Measurements from ENCODE around the gene SDHA.
"Not testable (repeated sequence)": the region's sequence is repeated elsewhere in the genome, so short reads cannot be mapped to it uniquely, and the experiment has no call there.

The SDHA gene

DNA sequence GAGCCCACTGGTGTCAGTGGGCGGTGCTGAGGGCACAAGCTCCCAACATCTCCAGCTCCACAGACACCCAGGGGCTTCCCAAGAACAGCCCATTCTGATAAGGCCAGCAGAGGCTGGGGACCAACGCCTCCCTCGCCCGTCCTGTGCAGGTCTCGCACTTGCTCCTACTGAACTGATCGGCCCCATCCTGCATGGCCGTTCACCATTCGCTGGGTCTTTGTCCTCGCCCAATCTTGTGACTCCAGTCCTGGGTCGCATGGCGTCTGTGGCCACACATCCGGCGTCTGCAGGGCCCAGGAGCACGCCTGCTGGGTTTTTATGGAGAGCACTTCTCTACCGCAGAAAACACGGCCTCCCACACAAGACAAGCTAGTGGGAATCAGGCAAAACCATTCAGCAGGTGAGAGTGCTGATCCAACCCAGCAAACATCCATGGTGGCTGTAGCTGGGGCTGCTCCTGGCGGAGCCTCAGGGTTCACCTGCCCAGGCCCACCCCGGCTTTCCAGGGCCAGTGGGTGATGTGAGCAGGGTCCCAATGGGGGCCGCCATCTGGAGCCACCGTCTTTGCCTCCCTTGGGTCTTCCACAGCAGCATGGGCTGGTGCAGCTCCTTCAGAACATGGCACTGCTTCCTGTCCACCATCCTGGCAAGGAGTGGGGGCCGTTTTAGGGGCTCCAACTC lies 19.5 kb upstream of the SDHA start:
- no peak for DNase-seq

DNA sequence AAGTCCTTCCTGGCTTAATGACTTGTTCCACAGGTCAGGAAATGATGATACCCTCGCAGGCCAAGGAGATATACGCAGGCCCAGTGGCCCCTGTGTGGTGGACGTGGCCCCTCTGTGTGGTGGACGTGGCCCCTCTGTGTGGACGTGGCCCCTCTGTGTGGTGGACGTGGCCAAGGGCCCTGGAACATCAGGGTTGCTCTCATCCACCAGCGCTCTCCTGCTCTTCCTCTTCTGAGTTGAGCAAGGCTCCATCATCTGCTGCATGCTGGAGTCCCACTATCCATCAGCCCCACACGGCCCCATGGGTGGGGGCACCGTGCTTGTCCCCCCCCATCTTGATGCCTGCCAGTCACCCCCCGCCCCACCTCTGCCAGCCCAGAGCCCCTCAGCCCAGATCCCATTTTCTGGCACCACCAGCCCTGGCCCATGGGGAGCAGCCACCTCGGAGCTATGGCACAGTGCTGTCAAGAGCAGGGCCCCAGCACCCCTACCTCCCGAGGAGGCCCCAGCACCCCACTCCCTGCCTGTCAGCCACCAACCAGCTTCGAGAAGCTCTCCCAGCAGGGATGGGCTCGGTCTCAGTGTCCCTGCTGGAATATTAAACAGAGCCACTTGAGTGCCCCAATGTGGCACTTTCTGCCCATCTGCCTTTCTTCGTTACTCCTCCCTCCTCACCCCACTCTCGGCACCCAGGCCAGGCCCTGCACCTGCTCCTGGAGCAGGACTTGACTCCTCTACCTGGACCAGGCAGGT lies 18.7 kb upstream of the SDHA start:
- no peak for DNase-seq

GRCh38 chr5:199950-200645 lies 18.0 kb upstream of the SDHA start:
- no peak for DNase-seq

GRCh38 chr5:200985-201384 lies 17.1 kb upstream of the SDHA start:
- DNase-seq: no peak

- no peak for DNase-seq
Measured at GRCh38 chr5:201672-202071, 16.4 kb upstream of the SDHA start.

DNA sequence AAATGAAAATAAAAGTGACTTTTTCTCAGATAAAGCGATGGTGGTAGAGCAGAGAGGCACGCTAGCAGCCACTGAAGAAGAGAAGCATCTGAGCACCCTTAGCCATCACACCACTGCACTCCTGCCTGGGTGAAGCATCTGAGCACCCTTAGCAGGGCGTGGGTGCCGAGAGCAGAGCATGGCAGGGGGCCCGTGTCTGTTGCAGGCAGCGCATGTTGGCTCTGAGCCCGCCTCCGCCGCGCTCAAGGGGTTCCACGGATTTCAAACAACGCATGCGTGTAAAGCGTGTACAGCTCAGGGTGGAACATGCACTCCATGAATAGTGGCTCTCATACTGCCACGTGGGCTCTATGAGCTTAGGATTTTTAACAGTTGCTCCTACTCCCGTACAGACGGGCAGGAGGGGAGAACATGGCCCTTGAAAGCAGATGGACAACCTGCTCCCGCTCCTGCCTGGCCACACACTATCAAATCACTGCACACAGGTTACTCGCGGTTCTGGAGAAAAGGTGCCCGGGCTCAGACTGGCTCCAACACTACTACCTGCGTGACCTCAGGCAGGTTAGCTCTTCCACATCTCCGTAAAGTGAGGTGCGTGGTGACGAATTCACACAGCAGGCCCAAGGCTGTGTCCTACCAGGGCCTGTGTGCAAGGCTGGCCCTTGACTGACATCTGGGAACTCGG lies 14.7 kb upstream of the SDHA start:
- no peak for DNase-seq

DNA sequence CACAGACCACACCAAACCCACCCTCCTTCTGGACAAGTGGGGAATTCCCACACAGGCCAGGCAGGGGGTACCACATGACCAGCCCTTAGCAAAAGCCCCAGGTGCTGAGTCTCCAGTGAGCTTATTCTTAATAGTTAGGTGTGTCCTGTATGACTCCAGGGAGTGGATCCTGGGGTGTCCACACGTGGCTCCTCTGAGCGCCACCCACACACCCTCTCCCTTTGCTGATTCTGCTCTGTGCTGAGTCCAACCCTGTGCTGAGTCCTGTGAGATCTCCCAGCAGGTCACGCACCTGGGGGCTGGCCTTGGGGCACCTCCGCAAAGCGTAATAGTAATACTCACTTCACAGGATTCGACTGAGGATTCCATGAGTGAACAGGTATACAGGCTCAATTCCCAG lies 14.1 kb upstream of the SDHA start:
- DNase-seq: no peak

DNA sequence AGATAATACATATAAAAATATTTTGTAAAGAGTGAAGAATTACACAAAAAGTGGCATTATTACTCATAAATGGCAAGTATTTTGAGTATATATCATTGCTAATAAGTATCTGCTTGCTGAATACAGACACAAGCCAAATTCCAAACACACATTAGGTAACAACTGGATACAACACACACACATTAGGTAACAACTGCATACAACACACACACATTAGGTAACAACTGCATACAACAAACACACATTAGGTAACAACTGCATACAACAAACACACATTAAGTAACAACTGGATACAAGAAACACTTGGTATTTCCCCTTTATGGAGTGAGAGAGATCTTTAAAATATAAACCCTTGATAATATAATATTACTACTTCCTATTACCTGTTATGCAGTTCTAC lies 13.7 kb upstream of the SDHA start:
- no peak for DNase-seq

DNA sequence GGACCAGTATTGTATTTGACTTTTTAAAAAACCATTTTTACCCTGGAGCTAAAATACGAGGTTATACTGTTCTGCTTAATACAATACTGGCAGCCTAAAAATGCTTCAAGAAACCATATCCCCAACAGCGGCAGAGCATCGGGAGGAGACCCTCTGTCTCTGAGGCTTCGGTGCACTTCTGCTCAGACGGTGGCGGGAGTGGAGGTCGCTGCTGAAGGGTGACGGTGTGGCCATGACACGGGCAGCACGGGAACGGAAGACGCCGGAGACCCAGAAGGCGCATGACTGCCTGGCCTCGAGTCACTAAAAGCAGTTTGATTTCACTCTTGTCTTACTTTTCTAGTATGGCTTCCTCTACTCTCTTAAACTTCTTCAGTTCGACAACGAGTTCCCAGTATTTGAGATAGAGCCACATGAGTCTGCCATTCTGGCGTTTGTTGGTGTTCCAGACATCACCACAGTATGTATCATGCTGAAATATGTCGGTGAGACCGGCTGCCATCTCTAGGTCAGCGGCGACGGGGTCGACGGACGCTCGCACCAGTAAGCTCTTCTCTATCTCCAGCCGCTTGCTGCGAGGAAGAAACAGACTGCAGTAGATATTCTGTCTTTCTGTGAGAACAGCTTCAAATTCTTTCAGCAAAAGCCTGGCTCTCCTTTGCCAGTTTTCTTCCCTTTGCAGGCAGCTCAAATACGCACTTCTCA lies 13.0 kb upstream of the SDHA start:
- no peak for DNase-seq

GRCh38 chr5:206406-206805 lies 11.7 kb upstream of the SDHA start:
- DNase-seq: no peak

DNA sequence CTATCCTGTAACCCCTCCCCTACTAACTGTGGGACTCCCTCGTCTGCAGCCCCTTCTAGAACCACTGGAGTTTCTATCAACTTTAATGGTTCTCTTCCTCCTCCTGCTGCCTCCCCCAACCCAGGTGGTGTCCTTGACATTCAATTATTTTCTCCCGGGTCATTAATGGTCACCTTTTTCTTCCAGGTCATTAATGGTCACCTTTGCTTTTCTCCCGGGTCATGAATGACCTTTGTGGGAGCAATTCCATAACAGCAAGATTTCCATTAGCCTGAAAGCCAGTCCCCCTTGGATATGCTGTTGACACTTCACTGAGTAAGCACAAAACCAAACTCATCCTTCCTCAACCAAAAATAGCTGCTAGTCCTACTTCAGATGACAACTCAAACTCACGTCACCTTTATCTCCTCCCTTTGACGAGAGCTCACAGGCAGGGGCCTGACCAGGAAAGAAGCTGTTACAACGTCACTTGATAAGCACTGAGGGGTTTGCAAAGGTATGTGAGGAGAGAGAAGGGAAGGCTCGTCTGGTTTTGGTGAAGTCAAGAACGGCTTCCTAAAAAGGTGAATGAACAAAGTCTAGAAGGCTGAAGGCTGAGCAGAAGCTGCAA lies 11.1 kb upstream of the SDHA start:
- no peak for DNase-seq

DNA sequence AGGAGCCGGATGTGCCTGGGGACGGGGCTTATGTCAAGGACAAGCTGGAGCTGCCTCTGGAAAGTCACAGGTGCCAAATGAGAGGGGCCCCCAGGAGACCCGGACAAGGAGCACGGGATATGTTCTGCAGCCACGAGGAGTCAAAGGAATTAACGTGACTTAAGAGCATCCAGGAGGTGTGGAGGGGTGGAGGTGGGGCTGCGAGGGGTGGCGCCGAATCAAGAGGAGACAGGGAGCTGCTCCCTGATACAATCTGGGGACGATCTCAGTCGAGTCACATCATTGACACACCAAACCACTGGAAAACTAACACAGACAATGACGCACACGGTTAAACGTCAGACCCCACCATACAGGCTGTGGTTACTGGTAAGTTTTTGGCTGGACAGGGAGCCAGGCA lies 10.5 kb upstream of the SDHA start:
- no peak for DNase-seq

DNA sequence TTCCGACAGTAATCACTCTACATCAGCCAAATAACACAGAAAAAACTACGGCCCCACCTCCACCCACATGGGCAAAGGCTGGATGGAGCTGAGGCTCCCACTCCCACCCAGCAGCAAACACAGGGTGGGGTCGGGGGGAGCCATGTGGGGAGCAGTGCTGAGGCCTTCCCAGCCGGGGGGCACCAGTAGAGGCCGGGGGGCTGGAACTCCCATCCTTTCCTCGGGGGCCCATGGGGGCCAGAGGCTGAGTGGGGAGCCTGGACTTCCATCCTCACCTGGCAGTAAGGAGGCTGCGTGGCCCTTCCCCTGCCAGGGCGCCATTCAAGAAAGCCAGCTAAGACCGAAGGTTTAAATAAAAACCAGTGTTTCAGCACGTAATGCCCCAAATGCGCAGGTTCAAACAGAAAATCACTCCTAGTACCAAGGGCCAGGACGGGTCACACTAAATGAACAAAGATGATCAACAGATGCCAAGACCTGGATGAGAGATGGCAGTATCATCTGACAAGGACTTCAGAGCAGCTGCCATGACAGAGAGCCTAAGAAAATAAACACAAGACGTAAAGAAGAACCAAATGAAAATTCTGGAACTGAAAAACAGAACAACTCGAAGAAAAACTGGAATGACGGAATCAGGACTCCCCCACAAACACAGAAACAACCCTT lies 9.5 kb upstream of the SDHA start:
- DNase-seq: no peak

GRCh38 chr5:213803-214395 lies 4.2 kb upstream of the SDHA start:
- DNase-seq: no peak

DNA sequence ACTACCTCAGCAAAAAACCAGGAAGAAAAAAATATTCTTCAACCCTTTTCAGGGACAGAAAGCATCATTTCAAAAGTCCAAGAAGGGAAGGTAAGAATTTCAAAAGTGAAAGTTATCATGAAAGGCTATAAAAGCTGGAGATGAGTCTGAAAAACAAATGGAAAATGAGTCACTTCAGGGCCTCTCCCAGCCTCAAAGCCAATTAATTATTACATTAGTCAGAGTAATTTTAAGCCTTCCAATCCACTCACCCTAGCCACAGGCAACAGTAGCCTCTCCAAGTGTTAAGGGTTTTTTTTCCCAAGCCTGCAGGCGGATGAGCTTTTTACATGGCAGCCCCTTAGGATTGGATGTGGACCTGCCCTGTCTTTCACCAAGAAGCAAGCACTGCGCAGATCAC lies 2.9 kb upstream of the SDHA start:
- not testable (repeated sequence) for DNase-seq

- not testable (repeated sequence) for DNase-seq
Measured at GRCh38 chr5:216076-216475, 2.0 kb upstream of the SDHA start.

DNA sequence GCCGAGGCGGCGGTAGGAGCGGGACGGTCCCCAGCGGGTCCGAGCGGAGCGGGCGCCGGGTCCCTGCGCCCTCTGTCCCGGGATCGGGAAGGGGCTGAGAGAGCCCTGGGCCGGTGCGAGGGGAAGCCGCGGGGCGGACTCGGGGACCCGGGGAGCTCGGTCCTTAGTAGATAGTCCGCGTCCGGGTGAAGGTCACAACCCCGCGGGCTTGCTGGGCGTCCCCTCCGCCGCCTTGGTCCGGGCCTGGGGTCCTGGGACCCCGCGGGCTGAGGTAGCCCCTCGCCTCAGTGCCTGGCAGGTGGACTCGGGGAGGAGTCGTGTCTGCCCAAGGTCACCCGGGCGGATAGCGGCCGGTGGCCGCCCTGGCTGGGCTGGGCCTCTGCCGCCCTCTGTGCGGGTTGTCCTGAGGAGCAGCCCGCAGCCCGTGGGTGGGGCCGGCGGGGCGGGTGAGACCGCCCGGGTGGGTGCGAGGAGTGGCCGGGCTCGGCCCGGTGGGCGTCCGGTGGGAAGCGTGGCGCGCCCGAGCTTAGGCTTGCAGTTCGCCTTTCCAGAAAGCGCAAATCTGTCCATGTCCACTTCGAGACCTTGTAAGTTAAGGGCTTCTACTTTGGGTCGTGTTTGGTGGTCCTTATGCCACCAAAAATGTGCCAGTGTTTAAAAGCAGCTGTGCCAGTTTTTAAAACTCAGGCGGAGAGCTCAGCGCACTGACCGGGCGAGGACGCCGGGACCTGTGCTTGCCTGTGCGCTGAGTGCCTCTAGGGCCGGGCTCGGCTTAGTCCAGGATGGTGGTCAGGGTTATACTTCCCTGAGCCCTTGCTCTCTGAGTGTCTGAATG lies 554 bp downstream of the SDHA start:
- DNase-seq: peak; percentile 20

- peak; percentile 34 for DNase-seq
Measured at GRCh38 chr5:219460-219863, 1.3 kb downstream of the SDHA start.

DNA sequence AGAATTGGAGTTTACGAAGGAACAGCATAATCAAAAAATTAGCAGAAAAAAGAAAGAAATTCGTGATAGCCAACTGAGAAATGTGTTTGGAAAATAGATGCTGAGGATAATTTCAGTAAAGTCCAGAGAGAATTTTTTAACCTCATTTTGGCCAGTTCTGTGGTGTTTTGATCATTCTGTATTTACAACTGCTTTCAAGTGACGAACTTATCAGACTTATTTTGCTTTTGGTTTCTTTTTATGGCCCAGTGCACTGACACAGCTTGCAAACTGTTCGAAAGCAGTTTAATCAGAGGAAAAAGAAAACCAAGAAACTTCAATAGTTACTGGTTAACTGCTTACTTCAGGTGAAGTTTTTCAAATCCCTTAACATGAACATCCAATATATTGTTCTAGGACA lies 1.9 kb downstream of the SDHA start:
- DNase-seq: peak; percentile 29

DNA sequence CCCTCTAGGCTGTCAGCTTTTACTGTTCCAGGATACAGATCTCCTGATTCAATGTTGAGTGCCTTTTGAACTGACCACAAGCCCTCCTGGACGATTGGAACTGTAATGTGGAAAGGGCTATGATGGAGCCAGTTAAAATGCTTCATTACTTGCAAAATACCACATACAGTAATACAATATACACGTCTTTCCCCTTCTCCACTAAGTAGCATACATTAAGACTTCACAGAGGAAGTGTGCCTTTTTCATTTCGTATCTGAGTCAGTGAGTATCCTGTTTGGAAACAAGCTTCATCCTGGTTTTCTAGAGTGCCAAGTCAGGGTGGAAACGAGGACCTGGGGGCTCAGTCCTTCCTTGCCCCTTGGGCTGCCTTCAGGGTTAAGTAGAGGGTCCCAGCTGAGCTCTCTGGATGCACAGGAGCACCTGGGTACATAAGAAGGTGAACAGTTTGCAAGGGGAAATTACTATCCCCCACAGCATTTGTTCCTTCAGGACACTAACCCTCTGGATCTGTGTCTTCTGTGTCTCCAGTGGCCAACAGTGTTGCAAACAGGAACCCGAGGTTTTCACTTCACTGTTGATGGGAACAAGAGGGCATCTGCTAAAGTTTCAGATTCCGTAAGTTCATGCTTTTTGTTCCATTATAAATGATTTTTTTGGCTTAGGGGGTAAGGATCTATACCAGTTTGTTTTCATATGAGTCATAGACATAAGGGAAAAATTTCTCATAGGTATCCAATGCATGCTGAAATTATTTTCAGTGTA lies 5.0 kb downstream of the SDHA start:
- DNase-seq: not testable (repeated sequence)
